GM18909 (cell line): ENCODE data around the gene KIFAP3.
"Not testable (repeated sequence)": the region's sequence is repeated elsewhere in the genome, so short reads cannot be mapped to it uniquely, and the experiment has no call there.

ENCODE experiments used
- ATAC-seq: cut with Tn5 transposase; IDR thresholded peaks from one replicate; pipeline ENCODE4 v1.9.1; 2021; ENCODE audit warnings: mild to moderate bottlenecking; ENCODE audit not compliant: unreplicated experiment, poor library complexity

KIFAP3 gene

GRCh38 chr1:169892927-169893644, 181.4 kb downstream of the KIFAP3 start:
- no peak for ATAC-seq

- no peak for ATAC-seq
These were observed 182.1 kb downstream of the KIFAP3 start for GRCh38 chr1:169892176-169892926.

GRCh38 chr1:169891539-169891885, 183.0 kb downstream of the KIFAP3 start:
- no peak for ATAC-seq

GRCh38 chr1:169890761-169891538, 183.5 kb downstream of the KIFAP3 start:
- no peak for ATAC-seq

GRCh38 chr1:169889871-169890270, 184.6 kb downstream of the KIFAP3 start:
- no peak for ATAC-seq

GRCh38 chr1:169886931-169887330, 187.6 kb downstream of the KIFAP3 start:
- ATAC-seq = no peak

- ATAC-seq = no peak
These were observed 188.1 kb downstream of the KIFAP3 start for GRCh38 chr1:169886422-169886821.

- ATAC-seq = no peak
These were observed 189.3 kb downstream of the KIFAP3 start for GRCh38 chr1:169885207-169885606.

GRCh38 chr1:169884634-169885033, 189.9 kb downstream of the KIFAP3 start:
- ATAC-seq = no peak

- ATAC-seq = no peak
These were observed 192.4 kb downstream of the KIFAP3 start for GRCh38 chr1:169882039-169882511.

GRCh38 chr1:169879034-169879840, 195.3 kb downstream of the KIFAP3 start:
- no peak for ATAC-seq

- ATAC-seq = no peak
These were observed 196.0 kb downstream of the KIFAP3 start for GRCh38 chr1:169878498-169878897.

- ATAC-seq = no peak
These were observed 196.5 kb downstream of the KIFAP3 start for GRCh38 chr1:169877800-169878491.

GRCh38 chr1:169874229-169874628, 200.3 kb downstream of the KIFAP3 start:
- no peak for ATAC-seq

GRCh38 chr1:169873582-169874199, 200.8 kb downstream of the KIFAP3 start:
- no peak for ATAC-seq

- ATAC-seq = no peak
These were observed 201.6 kb downstream of the KIFAP3 start for GRCh38 chr1:169872906-169873305.

- not testable (repeated sequence) for ATAC-seq
These were observed 202.5 kb downstream of the KIFAP3 start for GRCh38 chr1:169871988-169872387.
